Measurements from ENCODE around the gene CNST.
"Not testable (repeated sequence)": the region's sequence is repeated elsewhere in the genome, so short reads cannot be mapped to it uniquely, and the experiment has no call there.

CNST gene

GRCh38 chr1:246558041-246558440 is 8.2 kb upstream of the CNST start:
- DNase-seq (ENCODE audit: low spot score): no peak

GRCh38 chr1:246559310-246559709 is 6.9 kb upstream of the CNST start:
- DNase-seq (ENCODE audit: low spot score): no peak

GRCh38 chr1:246560833-246561232 is 5.4 kb upstream of the CNST start:
- not testable (repeated sequence) for DNase-seq (ENCODE audit: low spot score)

GRCh38 chr1:246564839-246565750 is 1.2 kb upstream of the CNST start:
- DNase-seq (ENCODE audit: low spot score): no peak

GRCh38 chr1:246565751-246566127 is 517 bp upstream of the CNST start:
- DNase-seq (ENCODE audit: low spot score): no peak

GRCh38 chr1:246566813-246567645 is 773 bp downstream of the CNST start:
- DNase-seq (ENCODE audit: low spot score): peak; percentile 44

GRCh38 chr1:246567646-246568235 is 1.5 kb downstream of the CNST start:
- DNase-seq (ENCODE audit: low spot score): no peak

- DNase-seq (ENCODE audit: low spot score): peak; percentile 12
Observed at GRCh38 chr1:246569248-246570238, 3.3 kb downstream of the CNST start.

- not testable (repeated sequence) for DNase-seq (ENCODE audit: low spot score)
Observed at GRCh38 chr1:246571309-246571708, 5.1 kb downstream of the CNST start.

GRCh38 chr1:246571953-246572352 is 5.7 kb downstream of the CNST start:
- DNase-seq (ENCODE audit: low spot score): no peak

- DNase-seq (ENCODE audit: low spot score): no peak
Observed at GRCh38 chr1:246572785-246573184, 6.5 kb downstream of the CNST start.

- no peak for DNase-seq (ENCODE audit: low spot score)
Observed at GRCh38 chr1:246573491-246573890, 7.2 kb downstream of the CNST start.

- no peak for DNase-seq (ENCODE audit: low spot score)
Observed at GRCh38 chr1:246576709-246577032, 10.4 kb downstream of the CNST start.

- no peak for DNase-seq (ENCODE audit: low spot score)
Observed at GRCh38 chr1:246577082-246577719, 10.9 kb downstream of the CNST start.

- DNase-seq (ENCODE audit: low spot score): no peak
Observed at GRCh38 chr1:246577720-246578106, 11.5 kb downstream of the CNST start.

- DNase-seq (ENCODE audit: low spot score): no peak
Observed at GRCh38 chr1:246579818-246580217, 13.6 kb downstream of the CNST start.

- no peak for DNase-seq (ENCODE audit: low spot score)
Observed at GRCh38 chr1:246580497-246581370, 14.5 kb downstream of the CNST start.

GRCh38 chr1:246582301-246583055 is 16.2 kb downstream of the CNST start:
- no peak for DNase-seq (ENCODE audit: low spot score)

GRCh38 chr1:246583056-246583440 is 16.8 kb downstream of the CNST start:
- DNase-seq (ENCODE audit: low spot score): no peak
